IMR-90 (cell line): Measurements from ENCODE around the gene GALM.
"Not testable (repeated sequence)": the region's sequence is repeated elsewhere in the genome, so short reads cannot be mapped to it uniquely, and the experiment has no call there.

Experiments used
- BHLHE40 ChIP-seq: fragments of 150-350 bp; IDR thresholded peaks from 2 replicates; pipeline ENCODE4 v1.6.1; 2016; ENCODE audit warnings: mild to moderate bottlenecking, low read depth, low read length
- CHD1 ChIP-seq: IDR thresholded peaks from 2 replicates; pipeline ENCODE4 v1.6.1; 2012; ENCODE audit warnings: low read depth, low read length, improper control_type of control experiment
- CTCF ChIP-seq: conservative IDR thresholded peaks from 2 replicates; pipeline ENCODE4 v1.5.1; 2012; ENCODE audit warnings: mild to moderate bottlenecking, low read depth, low read length, improper control_type of control experiment
- ELK1 ChIP-seq: fragments of 150-350 bp; IDR thresholded peaks from 2 replicates; pipeline ENCODE4 v1.6.1; 2016; ENCODE audit warnings: low read depth, mild to moderate bottlenecking, low read length, moderate library complexity, borderline replicate concordance
- FOS ChIP-seq: fragments of 150-350 bp; IDR thresholded peaks from 2 replicates; pipeline ENCODE4 v1.6.1; 2016; ENCODE audit warnings: low read depth, low read length
- MAFK ChIP-seq: IDR thresholded peaks from 2 replicates; pipeline ENCODE4 v1.6.1; 2012; ENCODE audit warnings: low read depth, low read length, improper control_type of control experiment
- MAZ ChIP-seq: IDR thresholded peaks from 2 replicates; pipeline ENCODE4 v1.6.1; 2012; ENCODE audit warnings: low read depth, mild to moderate bottlenecking, low read length, improper control_type of control experiment, moderate library complexity, borderline replicate concordance
- MXI1 ChIP-seq: IDR thresholded peaks from 2 replicates; pipeline ENCODE4 v1.6.1; 2012; ENCODE audit warnings: low read depth, mild to moderate bottlenecking, low read length, moderate library complexity, borderline replicate concordance
- NFE2L2 ChIP-seq: fragments of 150-350 bp; IDR thresholded peaks from 2 replicates; pipeline ENCODE4 v1.6.1; 2016; ENCODE audit warnings: low read depth, mild to moderate bottlenecking, low read length
- POLR2A ChIP-seq: IDR thresholded peaks from 2 replicates; pipeline ENCODE4 v1.6.1; 2012; ENCODE audit warnings: mild to moderate bottlenecking, low read depth, low read length
- RAD21 ChIP-seq: IDR thresholded peaks from 2 replicates; pipeline ENCODE4 v1.6.1; 2012; ENCODE audit warnings: low read length, improper control_type of control experiment
- RFX5 ChIP-seq: IDR thresholded peaks from 2 replicates; pipeline ENCODE4 v1.8.0; 2012; ENCODE audit warnings: low read depth, mild to moderate bottlenecking, low read length, moderate library complexity
- SMC3 ChIP-seq: fragments of 150-350 bp; IDR thresholded peaks from 2 replicates; pipeline ENCODE4 v1.6.1; 2016; ENCODE audit warnings: low read depth, mild to moderate bottlenecking, antibody characterized with exemption, low read length, moderate library complexity
- USF2 ChIP-seq: fragments of 150-350 bp; IDR thresholded peaks from 2 replicates; pipeline ENCODE4 v1.6.1; 2017; ENCODE audit warnings: mild to moderate bottlenecking, antibody characterized with exemption, low read length, low read depth

GRCh38 chr2:38642373-38643017 lies 23.4 kb upstream of the GALM start:
- TF ChIP-seq CTCF, POLR2A, NFE2L2, SMC3, MAFK, RFX5, RAD21, FOS, USF2, MXI1, ELK1, BHLHE40, CHD1, MAZ: not testable (repeated sequence)
